GM19351 (cell line): ENCODE results near the gene USP53.
"Not testable (repeated sequence)": the region's sequence is repeated elsewhere in the genome, so short reads cannot be mapped to it uniquely, and the experiment has no call there.

Source experiments
- ATAC-seq: cut with Tn5 transposase; IDR thresholded peaks from one replicate; pipeline ENCODE4 v1.9.1; 2021; ENCODE audit warnings: mild to moderate bottlenecking, moderate library complexity; ENCODE audit not compliant: unreplicated experiment

Gene USP53

DNA sequence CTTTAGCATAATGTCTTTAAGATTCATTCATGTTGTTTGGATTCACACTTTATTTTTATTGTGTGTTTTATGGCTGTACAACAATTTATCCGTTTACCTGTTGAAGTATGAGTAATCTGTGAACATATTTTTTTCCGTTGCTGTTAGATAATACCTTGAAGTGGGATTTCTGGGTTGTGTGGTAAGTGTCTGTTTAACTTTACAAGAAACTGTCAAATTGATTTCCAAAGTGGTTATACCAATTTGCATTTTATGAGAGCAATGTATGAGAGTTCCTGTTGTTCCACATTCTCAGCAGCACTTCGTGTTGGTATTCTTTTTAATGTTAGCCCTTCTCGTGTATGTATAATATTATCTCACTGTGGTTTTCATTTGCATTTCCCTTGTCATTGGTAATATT, 53.6 kb downstream of the USP53 start:
- no peak for ATAC-seq

DNA sequence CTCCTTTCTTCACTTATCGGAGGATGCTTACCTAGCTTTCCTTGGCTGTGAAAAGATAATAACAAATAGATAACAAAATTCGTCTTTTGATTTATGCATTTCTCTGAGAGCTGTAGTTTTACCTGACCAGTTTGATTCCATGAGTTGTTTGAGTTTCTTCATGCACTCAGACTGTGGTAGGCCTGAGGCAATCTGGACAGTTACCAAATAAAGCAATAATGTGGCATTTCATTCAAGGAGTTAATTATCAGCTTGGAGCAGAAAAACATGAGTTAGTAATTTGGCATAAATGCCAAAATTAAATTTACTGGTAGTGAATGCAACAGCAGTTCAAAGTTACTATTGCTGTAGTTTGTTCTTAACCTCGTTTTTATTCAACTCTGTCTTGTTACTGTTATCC, 56.0 kb downstream of the USP53 start:
- ATAC-seq, result no peak

DNA sequence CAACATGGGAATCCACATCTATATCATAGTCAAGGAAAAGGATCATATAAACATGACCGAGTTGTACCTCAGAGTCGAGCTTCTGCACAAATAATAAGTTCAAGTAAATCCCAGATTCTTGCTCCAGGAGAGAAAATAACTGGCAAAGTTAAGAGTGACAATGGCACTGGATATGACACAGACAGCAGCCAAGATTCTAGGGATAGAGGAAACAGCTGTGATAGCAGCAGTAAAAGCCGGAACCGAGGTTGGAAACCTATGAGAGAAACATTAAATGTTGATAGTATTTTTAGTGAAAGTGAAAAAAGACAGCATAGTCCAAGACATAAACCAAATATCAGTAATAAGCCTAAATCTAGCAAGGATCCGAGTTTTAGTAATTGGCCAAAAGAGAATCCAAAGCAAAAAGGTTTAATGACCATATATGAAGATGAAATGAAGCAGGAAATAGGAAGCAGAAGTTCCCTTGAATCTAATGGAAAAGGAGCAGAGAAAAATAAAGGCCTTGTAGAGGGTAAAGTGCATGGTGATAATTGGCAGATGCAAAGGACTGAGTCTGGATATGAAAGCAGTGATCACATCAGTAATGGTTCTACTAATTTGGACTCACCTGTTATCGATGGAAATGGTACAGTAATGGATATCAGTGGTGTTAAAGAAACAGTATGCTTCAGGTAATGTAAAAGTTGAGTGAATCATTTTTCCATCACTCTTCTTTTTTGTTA, 59.0 kb downstream of the USP53 start:
- no peak for ATAC-seq

DNA sequence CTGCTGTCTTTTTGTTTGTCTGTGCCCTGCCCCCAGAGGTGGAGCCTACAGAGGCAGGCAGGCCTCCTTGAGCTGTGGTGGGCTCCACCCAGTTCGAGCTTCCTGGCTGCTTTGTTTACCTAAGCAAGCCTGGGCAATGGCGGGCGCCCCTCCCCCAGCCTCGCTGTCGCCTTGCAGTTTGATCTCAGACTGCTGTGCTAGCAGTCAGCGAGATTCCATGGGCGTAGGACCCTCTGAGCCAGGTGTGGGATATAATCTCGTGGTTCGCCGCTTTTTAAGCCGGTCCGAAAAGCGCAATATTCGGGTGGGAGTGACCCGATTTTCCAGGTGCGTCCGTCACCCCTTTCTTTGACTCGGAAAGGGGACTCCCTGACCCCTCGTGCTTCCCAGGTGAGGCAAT, 67.0 kb downstream of the USP53 start:
- not testable (repeated sequence) for ATAC-seq

DNA sequence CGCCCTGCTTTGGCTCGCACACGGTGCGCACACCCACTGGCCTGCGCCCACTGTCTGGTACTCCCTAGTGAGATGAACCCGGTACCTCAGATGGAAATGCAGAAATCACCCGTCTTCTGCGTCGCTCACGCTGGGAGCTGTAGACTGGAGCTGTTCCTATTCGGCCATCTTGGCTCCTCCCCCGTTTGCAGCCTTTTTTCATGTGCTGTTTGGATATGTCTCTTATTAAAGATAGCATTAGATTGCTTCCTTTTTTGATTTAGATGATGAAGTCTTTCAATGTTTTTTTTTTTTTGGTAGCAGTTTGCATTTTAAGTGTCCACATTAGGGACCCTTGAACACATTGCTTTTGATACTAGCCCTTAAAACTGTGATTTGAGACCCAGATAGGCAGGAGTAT, 67.4 kb downstream of the USP53 start:
- not testable (repeated sequence) for ATAC-seq

DNA sequence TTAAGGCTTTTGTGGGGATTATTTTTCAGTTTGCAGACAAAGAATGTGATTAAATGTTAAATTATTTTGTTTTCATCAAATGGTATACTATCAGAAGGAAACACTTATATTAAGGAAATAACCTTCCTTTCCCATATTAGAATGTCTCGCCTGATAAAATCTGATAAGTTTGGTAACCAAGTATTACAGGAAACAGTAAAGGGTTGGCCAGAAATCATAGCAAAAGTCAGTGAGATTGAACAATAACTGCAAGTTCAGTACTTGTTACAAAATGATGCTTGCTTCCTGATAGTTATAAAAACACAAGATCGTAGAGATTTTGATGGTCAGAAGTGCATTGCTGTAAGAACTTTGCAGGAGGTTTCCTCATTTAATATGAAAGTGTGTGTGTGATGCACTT, 68.9 kb downstream of the USP53 start:
- no peak for ATAC-seq

DNA sequence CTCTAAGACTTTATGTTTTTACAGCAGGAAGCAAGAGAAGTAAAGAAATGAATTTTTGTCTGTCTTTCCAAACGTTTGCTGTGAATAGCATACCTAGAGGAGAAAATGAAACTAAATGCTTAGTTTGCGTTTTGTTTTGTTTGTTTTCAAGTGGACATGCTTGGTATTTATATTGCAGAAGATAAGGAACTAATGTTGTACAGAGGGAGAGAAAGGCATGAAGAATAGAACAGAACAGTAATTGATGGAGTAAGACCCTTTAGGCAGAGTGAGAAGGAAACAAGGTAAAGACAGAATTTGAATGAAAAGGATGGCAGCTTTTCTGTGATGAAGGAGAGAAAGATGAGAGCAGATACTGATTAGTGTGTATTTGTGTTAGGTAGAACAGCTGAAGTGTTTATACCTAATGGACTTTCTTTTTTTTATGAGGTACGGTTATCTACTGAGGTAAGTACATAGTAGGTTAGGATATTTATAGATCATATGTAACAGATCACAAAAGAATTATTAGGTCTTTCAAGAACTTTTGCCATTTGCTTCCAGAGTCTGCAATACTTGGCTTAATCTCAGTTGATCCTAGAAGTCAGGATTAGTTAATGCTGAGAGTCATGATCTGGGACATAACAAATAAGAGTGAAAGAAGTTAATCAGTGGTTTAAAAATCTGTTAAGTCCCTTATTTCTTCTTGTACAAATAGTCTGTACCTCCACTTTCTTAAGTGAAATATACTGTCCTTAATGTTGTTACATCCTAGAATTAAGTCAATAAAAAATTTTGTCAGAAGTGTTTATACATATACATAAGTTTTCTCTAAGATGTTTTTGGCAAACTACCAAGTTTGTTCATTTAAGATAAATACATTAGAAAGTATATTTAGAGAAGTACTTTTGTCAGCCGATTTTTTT, 72.6 kb downstream of the USP53 start:
- peak; percentile 86 for ATAC-seq

DNA sequence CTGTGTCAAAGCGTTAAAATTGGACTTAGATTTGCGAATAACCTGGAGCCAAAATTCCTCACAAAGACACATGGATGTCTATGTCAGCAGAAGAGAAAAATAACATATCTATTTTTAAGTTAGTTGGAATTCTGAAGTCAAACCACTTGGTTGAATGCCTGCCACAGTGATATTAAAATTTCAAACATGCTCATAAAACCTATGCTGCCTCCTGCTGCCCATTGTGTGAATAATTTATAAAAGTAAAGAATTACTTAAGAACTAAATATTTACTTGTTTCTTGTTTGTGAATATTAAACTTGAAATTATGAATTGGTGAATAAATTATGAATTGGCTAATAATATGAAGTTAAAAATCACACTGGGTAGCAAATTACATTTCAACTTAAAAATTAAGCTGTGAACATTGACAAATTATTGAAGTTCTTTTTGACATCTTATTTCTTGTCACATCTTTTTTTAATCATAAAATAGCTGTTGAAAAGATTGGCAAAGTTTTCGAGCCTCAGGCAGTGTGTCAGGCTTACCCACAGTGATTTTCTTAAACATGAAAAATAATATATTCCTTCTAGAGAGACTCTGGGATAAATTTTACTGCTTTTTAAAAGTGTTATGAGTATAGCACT, 74.0 kb downstream of the USP53 start:
- ATAC-seq, result peak; percentile 40

DNA sequence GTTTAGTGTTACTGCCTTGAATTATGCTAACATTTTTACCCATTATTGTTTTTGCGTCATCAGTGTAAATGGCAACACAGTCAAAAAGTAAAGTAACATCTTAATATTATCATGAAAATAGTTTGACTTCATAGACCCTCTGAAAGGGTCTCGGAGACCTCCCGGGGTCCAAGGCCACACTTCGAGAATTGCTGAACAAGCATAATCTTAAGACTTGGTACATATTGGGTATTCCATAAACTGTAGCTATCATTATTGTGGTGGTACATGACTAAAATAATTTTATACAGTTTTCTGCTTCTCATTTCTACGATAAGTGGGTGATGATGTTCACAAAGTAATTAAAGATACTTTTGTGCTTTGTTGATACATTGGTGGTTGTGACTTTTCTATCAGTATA, 76.8 kb downstream of the USP53 start:
- no peak for ATAC-seq

DNA sequence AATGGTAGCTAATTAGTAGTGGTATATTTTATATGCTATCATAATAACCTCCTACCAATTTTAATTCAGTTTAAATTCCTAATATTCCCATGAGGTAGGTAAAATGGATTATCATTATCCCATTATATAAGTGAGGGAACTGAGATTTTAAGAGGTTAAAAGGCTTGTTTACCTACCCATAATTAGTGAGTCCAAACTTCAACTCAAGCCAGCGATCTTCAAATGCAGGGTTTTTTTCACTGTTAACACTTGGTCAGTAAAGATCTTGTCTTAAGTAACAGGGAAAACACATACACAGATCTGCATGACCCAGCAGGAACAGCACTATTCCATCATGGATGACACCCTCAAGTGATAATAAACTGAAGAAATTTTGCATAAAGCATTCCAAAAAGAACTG, 78.1 kb downstream of the USP53 start:
- ATAC-seq, result no peak

DNA sequence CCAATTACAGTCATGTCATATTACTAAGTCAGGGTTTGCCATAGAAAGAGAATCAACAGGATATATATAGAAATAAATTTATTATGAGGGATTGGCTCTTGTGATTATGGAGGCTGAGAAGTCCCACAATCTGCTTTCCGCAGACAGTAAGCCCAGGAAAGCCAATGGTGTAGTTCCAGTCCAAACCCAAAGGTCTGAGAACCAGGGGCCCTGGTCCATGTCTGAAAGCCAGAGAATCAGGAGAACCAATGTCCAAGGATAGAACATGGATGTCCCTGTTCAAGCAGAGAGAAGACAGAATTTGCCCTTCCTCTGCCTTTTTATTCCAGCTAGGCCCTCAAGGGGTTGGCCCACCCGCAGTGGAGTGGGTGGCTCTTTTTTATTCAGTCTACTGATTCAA, 83.8 kb downstream of the USP53 start:
- no peak for ATAC-seq

DNA sequence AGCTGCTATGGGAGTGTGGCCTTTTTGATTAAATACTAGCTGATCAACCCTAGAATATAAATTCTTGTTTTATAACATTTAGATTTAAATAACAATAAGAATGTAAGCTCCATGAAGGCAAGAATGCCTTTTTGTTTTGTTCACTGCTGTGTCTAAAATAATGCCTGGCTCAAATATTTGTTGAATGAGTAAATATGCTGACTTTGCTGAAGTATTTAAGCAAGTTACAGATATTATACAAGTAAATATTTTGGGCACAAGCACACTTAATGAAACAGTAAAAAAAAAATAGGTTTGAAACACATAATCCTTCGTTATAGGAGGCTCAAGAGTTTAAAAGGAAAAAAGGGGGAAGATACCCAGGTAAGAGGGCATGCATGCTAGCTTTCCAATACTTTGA, 85.3 kb downstream of the USP53 start:
- no peak for ATAC-seq

DNA sequence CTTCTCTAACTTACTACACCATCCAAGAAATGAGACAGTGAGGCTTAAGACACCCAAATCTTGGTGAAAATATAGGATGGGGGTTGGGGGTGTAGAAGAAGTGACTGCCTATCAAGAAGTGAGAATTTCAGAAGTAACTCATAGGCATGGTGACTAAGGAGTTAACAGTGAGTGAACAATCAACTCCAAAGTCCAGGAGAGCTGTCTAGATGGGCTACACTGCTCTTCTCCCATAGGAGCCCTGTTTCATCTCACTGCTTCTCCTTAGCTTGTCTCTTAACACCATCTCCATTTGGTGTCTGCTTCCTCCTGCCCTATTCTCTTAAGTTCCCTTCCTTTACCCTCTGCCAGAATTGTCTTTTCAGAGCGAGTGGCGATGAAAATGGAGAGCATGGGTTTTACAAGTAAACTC, 86.8 kb downstream of the USP53 start:
- ATAC-seq, result no peak

DNA sequence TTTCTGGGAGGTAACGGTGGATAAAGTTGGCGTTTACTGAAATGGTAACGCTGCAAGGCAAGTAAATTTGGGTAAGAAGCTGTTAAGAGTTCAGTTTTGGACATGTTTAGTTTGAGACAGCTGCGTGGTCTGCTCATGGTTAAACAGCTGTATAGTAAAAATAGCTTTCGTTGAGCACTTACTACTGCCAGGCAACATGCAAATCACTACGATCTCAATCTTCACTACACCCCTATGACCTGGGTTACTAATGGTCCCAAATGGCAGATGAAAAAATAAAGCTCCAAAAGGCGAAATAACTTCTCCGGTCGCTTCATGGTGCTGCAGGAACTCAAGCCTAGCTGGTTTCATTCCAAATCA, 87.2 kb downstream of the USP53 start:
- ATAC-seq, result peak; percentile 61

DNA sequence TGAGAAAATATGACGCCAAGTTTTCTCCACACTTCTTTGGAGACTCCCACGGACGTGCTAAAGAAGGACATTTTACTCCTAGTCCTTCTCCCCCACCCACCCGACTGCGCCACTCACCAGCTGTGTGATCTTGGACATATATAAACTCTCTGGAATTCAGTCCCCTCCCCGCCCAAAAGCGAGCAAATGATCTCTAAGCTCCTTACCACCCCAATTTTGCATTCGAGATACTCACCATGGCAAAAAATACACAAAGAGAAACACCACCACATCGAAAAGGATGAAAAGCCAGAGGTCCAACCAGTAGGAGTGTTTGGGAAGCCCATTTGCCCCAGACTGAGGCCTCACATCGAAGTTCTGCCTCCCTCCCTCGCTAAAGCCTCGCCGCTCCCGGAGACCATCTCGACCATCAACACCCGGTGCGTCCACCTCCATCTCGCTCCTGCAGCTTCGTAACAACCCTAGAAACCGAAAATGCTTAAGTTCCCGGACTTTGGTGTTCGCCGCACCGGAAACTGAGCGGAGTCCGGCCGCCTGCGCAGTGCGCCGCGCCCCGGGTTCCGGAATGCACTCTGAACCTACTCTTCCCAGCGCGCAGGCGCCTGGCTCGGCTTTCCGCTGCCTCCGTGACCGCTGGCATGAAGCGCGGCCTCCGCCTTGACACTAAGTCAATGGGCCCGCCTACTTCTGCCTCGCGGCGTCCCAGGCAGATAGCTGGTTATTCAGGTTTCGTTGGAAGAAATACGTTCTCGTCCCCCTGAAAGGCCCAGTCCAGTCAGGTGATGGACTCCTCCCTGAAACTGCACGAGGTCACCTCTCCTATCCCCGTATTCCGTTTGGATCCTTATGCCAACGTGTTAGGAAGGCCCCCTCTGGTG, 87.8 kb downstream of the USP53 start:
- peak; percentile 91 for ATAC-seq

DNA sequence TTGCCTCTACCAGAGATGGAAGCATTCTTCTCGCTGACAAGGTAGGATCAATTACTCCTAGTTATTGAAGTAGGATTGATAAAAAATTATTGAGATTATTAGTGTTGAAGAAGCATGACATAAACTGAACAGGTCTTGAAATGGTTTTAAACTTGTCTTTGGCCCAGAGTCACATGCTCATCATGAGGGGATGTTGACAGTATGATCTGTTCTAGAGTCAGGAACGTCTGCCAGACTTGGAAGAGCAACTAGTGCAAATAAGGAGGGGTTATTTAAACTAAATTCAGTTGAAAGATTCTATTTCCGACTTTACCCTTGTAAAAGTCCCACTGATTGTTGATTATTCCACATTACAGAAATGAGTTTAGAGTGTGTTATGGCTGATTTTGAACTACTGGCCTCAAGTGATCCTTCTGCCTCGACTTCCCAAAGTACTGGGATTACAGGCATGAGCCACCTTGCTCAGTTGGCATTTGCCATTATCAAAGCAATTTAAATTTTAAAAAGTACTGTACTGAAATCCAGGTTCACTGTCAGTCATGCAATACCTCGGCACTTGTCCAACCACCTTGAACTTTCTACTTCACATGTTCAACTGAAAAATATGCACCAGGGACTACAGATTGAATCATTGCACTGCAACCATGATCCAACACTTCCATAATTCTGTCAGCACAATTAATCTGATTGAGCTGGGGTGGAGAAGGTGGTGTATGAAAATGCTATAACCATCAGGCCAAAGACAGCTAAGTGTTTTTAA, 89.7 kb downstream of the USP53 start:
- no peak for ATAC-seq

DNA sequence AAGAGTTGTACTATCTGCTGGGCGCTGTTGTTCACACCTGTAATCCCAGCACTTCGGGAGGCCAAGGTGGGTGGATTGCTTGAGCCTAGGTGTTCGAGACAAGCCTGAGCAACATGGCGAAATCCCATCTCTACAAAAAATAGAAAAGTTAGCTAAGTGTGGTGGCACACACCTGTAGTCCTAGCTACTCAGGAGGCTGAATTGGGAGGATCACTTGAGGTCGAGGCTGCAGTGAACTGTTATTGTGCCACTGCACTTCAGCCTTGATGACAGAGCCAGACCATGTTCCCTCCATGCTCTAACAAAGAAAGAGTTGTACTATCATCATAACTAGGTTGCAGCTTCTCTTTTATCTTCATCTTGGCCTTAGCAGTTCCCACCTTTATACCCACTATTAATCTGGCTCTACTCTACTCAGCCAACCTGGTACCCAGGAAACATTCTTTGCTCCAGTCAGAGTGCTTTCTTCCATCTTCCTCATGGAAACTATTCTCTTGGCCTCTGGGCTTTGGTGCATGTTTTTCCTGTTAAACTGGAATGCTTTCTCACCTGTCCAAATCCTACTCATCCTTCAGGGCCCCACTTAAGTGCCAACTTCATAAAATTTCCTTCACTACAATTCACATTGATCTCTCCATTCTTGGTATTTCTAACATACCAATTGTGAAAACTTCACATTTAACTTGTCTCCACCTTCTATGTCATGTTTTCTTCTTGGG, 91.2 kb downstream of the USP53 start:
- ATAC-seq, result no peak

DNA sequence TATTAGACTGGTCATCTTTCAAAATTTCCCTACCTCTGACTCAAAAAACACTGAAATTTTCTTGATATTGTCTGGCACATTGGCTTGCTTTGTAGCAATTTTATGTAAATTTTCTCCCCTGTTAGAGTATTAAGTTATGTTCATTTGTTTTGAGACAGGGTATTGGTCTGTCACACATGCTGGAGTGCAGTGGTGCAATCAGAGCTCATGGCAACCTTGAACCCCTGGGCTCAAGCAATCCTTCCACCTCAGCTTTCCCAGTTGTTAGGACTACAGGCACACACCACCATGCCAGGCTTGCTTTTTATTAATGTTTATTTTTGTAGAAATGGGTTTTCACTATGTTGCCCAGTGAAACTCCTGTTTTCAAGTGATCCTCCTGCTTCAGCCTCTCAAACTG, 91.9 kb downstream of the USP53 start:
- no peak for ATAC-seq

DNA sequence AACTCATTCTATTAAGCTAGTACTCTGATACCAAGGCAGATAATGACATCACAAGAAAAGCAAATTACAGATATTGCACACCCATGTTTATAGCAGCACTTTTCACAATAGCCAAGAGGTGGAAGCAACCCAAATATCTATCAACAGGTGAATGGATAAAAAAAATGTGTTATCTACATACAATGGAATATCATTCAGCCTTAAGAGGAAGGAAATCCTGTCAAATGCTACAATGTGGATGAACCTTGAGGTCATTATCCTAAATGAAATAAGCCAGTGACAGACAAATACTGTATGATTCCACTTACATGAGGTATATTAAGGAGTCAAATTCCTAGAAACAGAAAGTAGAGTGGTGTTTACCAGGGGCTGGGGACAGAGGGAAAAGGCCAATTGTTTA, 95.1 kb downstream of the USP53 start:
- ATAC-seq, result no peak

DNA sequence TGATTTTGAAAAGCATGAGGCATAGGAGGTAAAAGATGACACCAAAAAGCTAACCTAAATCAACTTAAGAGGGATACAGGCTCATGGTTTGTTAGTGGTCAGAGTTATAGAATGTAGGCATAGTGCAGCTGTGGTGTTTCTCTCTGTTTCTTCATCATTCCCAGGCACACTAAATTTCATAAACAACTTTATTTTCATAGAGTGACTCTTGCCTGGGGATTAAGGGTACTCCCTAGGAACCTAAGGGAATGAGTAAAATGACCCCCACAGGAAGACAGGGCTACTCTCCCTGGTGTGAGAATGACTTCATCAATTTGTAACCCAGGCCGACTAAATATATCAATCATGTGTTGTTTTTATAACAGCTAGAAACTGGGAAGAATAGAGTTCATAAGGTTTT, 98.3 kb downstream of the USP53 start:
- no peak for ATAC-seq
